ENCODE data around the gene TMCC1. TPM values are rescaled to one million over a fixed set of nuclear protein-coding genes. Genes with fewer than 3 reads are reported as not detected.

The TMCC1 gene
- total RNA-seq, 1 donor from 2014 or later: 28.0 TPM

GRCh38 chr3:129602309-129602708, 291.2 kb downstream of the TMCC1 start:
- no peak for DNase-seq (ENCODE audit: low read depth)
- Histone ChIP-seq H3K27me3 (ENCODE audit: control insufficient read depth, insufficient read depth, low read length) (no peaks in the 10 kb centered on the region), H3K36me3 (ENCODE audit: control insufficient read depth, insufficient read depth, low read length) (no peaks in the 10 kb centered on the region), H3K4me3 (ENCODE audit: low read depth, low read length) (no peak overlapping the region)
- TF ChIP-seq CTCF (IDR thresholded peaks at IDR 0.05; ENCODE audit: insufficient read depth, low read length, poor library complexity, severe bottlenecking): no peak

GRCh38 chr3:129601713-129602112, 291.8 kb downstream of the TMCC1 start:
- DNase-seq (ENCODE audit: low read depth): no peak
- TF ChIP-seq CTCF (IDR thresholded peaks at IDR 0.05; ENCODE audit: insufficient read depth, low read length, poor library complexity, severe bottlenecking): no peak
- no peaks in the 10 kb centered on the region for H3K36me3 ChIP-seq (ENCODE audit: control insufficient read depth, insufficient read depth, low read length)
- H3K27me3 ChIP-seq (ENCODE audit: control insufficient read depth, insufficient read depth, low read length): no peaks in the 10 kb centered on the region
- H3K4me3 ChIP-seq (ENCODE audit: low read depth, low read length): no peak overlapping the region

GRCh38 chr3:129600348-129600747, 293.2 kb downstream of the TMCC1 start:
- TF ChIP-seq CTCF (IDR thresholded peaks at IDR 0.05; ENCODE audit: insufficient read depth, low read length, poor library complexity, severe bottlenecking): no peak
- no peak for DNase-seq (ENCODE audit: low read depth)
- H3K36me3 ChIP-seq (ENCODE audit: control insufficient read depth, insufficient read depth, low read length): no peaks in the 10 kb centered on the region
- no peaks in the 10 kb centered on the region for H3K27me3 ChIP-seq (ENCODE audit: control insufficient read depth, insufficient read depth, low read length)
- H3K4me3 ChIP-seq (ENCODE audit: low read depth, low read length): no peak overlapping the region

GRCh38 chr3:129599607-129600006, 293.9 kb downstream of the TMCC1 start:
- no peak for TF ChIP-seq CTCF (IDR thresholded peaks at IDR 0.05; ENCODE audit: insufficient read depth, low read length, poor library complexity, severe bottlenecking)
- peak; percentile 64 for DNase-seq (ENCODE audit: low read depth)
- Histone ChIP-seq H3K36me3 (ENCODE audit: control insufficient read depth, insufficient read depth, low read length) (no peaks in the 10 kb centered on the region), H3K4me3 (ENCODE audit: low read depth, low read length) (no peak overlapping the region), H3K27me3 (ENCODE audit: control insufficient read depth, insufficient read depth, low read length) (no peaks in the 10 kb centered on the region)

- no peaks in the 10 kb centered on the region for H3K27me3 ChIP-seq (ENCODE audit: control insufficient read depth, insufficient read depth, low read length)
- DNase-seq (ENCODE audit: low read depth): no peak
- H3K4me3 ChIP-seq (ENCODE audit: low read depth, low read length): no peak overlapping the region
- H3K36me3 ChIP-seq (ENCODE audit: control insufficient read depth, insufficient read depth, low read length): no peaks in the 10 kb centered on the region
- no peak for TF ChIP-seq CTCF (IDR thresholded peaks at IDR 0.05; ENCODE audit: insufficient read depth, low read length, poor library complexity, severe bottlenecking)
Measured at GRCh38 chr3:129599073-129599472, 294.4 kb downstream of the TMCC1 start.

- no peaks in the 10 kb centered on the region for H3K27me3 ChIP-seq (ENCODE audit: control insufficient read depth, insufficient read depth, low read length)
- no peak for DNase-seq (ENCODE audit: low read depth)
- no peak overlapping the region for H3K4me3 ChIP-seq (ENCODE audit: low read depth, low read length)
- no peak for TF ChIP-seq CTCF (IDR thresholded peaks at IDR 0.05; ENCODE audit: insufficient read depth, low read length, poor library complexity, severe bottlenecking)
- no peaks in the 10 kb centered on the region for H3K36me3 ChIP-seq (ENCODE audit: control insufficient read depth, insufficient read depth, low read length)
Measured at GRCh38 chr3:129598484-129598883, 295.0 kb downstream of the TMCC1 start.
